Measurements from ENCODE around the gene RNF186.

Gene RNF186

GRCh38 chr1:19814244-19814661, 830 bp downstream of the RNF186 start:
- Histone ChIP-seq H3K9me2 (replicated peaks; ENCODE audit: insufficient read depth, low read length) (no peaks in the 10 kb centered on the region), H2AFZ (ENCODE audit: low read length) (no peak overlapping the region), H3K4me2 (ENCODE audit: low read depth, low read length) (no peak overlapping the region), H3F3A (ENCODE audit: insufficient read depth, low read length) (peaks cover 12% of the 10 kb centered on the region), H3K79me2 (ENCODE audit: low read length) (no peaks in the 10 kb centered on the region), H3K4me1 (ENCODE audit: low read length) (peaks cover 16% of the 10 kb centered on the region), H3K27me3 (replicated peaks; ENCODE audit: insufficient read depth, low read length) (peaks cover 14% of the 10 kb centered on the region), H3K9ac (ENCODE audit: low read length) (no peak overlapping the region), H3K9me3 (replicated peaks; ENCODE audit: insufficient read depth, low read length) (no peaks in the 10 kb centered on the region), H3K27ac (ENCODE audit: low read length) (no peak overlapping the region), H3K4me3 (ENCODE audit: low read length) (no peak overlapping the region), H3K36me3 (replicated peaks; ENCODE audit: insufficient read depth, low read length) (no peaks in the 10 kb centered on the region), H4K20me1 (ENCODE audit: insufficient read depth, low read length) (no peaks in the 10 kb centered on the region)
- TF ChIP-seq CTCF (IDR thresholded peaks at IDR 0.05; ENCODE audit: low read length) (no peak), EZH2phosphoT487 (IDR thresholded peaks at IDR 0.05; ENCODE audit: low read length) (no peak), EZH2 (optimal IDR thresholded peaks at IDR 0.05; ENCODE audit: low read depth, low read length) (no peak)
- no peak for DNase-seq

GRCh38 chr1:19813643-19813960, 1.5 kb downstream of the RNF186 start:
- peaks cover 14% of the 10 kb centered on the region for H3K27me3 ChIP-seq (replicated peaks; ENCODE audit: insufficient read depth, low read length)
- no peak overlapping the region for H2AFZ ChIP-seq (ENCODE audit: low read length)
- no peaks in the 10 kb centered on the region for H3K9me2 ChIP-seq (replicated peaks; ENCODE audit: insufficient read depth, low read length)
- H3K4me3 ChIP-seq (ENCODE audit: low read length), result no peak overlapping the region
- H3K4me1 ChIP-seq (ENCODE audit: low read length), result peaks cover 16% of the 10 kb centered on the region
- DNase-seq, result no peak
- no peak overlapping the region for H3K27ac ChIP-seq (ENCODE audit: low read length)
- H3K9me3 ChIP-seq (replicated peaks; ENCODE audit: insufficient read depth, low read length), result no peaks in the 10 kb centered on the region
- H3K79me2 ChIP-seq (ENCODE audit: low read length), result no peaks in the 10 kb centered on the region
- no peak overlapping the region for H3K4me2 ChIP-seq (ENCODE audit: low read depth, low read length)
- TF ChIP-seq EZH2 (optimal IDR thresholded peaks at IDR 0.05; ENCODE audit: low read depth, low read length), result no peak
- TF ChIP-seq EZH2phosphoT487 (IDR thresholded peaks at IDR 0.05; ENCODE audit: low read length), result no peak
- no peak for TF ChIP-seq CTCF (IDR thresholded peaks at IDR 0.05; ENCODE audit: low read length)
- H3F3A ChIP-seq (ENCODE audit: insufficient read depth, low read length), result peaks cover 12% of the 10 kb centered on the region
- H4K20me1 ChIP-seq (ENCODE audit: insufficient read depth, low read length), result no peaks in the 10 kb centered on the region
- H3K36me3 ChIP-seq (replicated peaks; ENCODE audit: insufficient read depth, low read length), result no peaks in the 10 kb centered on the region
- H3K9ac ChIP-seq (ENCODE audit: low read length), result no peak overlapping the region

- TF ChIP-seq CTCF (IDR thresholded peaks at IDR 0.05; ENCODE audit: low read length) (no peak), EZH2 (optimal IDR thresholded peaks at IDR 0.05; ENCODE audit: low read depth, low read length) (no peak), EZH2phosphoT487 (IDR thresholded peaks at IDR 0.05; ENCODE audit: low read length) (no peak)
- Histone ChIP-seq H3F3A (ENCODE audit: insufficient read depth, low read length) (peaks cover 12% of the 10 kb centered on the region), H3K79me2 (ENCODE audit: low read length) (no peaks in the 10 kb centered on the region), H3K27ac (ENCODE audit: low read length) (no peak overlapping the region), H3K36me3 (replicated peaks; ENCODE audit: insufficient read depth, low read length) (no peaks in the 10 kb centered on the region), H3K27me3 (replicated peaks; ENCODE audit: insufficient read depth, low read length) (peaks cover 14% of the 10 kb centered on the region), H3K4me2 (ENCODE audit: low read depth, low read length) (no peak overlapping the region), H3K9me3 (replicated peaks; ENCODE audit: insufficient read depth, low read length) (no peaks in the 10 kb centered on the region), H3K9ac (ENCODE audit: low read length) (no peak overlapping the region), H4K20me1 (ENCODE audit: insufficient read depth, low read length) (no peaks in the 10 kb centered on the region), H2AFZ (ENCODE audit: low read length) (no peak overlapping the region), H3K9me2 (replicated peaks; ENCODE audit: insufficient read depth, low read length) (no peaks in the 10 kb centered on the region), H3K4me1 (ENCODE audit: low read length) (peaks cover 16% of the 10 kb centered on the region), H3K4me3 (ENCODE audit: low read length) (no peak overlapping the region)
- DNase-seq, result no peak
Observed at GRCh38 chr1:19812875-19813642, 2.0 kb downstream of the RNF186 start.
